HTERT RPE-1 (cell line): ENCODE results near the gene MRGPRX4.
"Not testable (repeated sequence)": the region's sequence is repeated elsewhere in the genome, so short reads cannot be mapped to it uniquely, and the experiment has no call there.

Source experiments
- in situ Hi-C: fragments of 300-500 bp; cut with MboI; formaldehyde crosslinking; loops from 4 replicates; pipeline ENCODE4 v1.14.3; 2020; ENCODE audit warnings: low sequenced_read_pairs

The MRGPRX4 gene

GRCh38 chr11:18172666-18173065, at the start of gene MRGPRX4:
TSS of gene MRGPRX4 (plus strand) at chr11:18172837. CDS start at chr11:18173257, 420 bp downstream.
- in situ Hi-C loops: no loop called here

GRCh38 chr11:18131115-18131514, 41.5 kb upstream of the MRGPRX4 start:
- in situ Hi-C loops: not testable (repeated sequence)

GRCh38 chr11:18132341-18132740, 40.3 kb upstream of the MRGPRX4 start, which contains the start of gene MRGPRX3:
TSS of gene MRGPRX3 (plus strand) at chr11:18132571. CDS start at chr11:18137203, 4,632 bp downstream.
- in situ Hi-C loops: no loop called here

- in situ Hi-C loops: no loop called here
Measured at GRCh38 chr11:18135308-18135707, 37.3 kb upstream of the MRGPRX4 start.

GRCh38 chr11:18137186-18137800, 35.3 kb upstream of the MRGPRX4 start:
- in situ Hi-C loops: no loop called here

GRCh38 chr11:18140145-18140544, 32.5 kb upstream of the MRGPRX4 start:
- in situ Hi-C loops: no loop called here

GRCh38 chr11:18144243-18144642, 28.4 kb upstream of the MRGPRX4 start:
- in situ Hi-C loops: no loop called here

- in situ Hi-C loops: no loop called here
Measured at GRCh38 chr11:18145025-18145424, 27.6 kb upstream of the MRGPRX4 start.

GRCh38 chr11:18145837-18146236, 26.8 kb upstream of the MRGPRX4 start:
- in situ Hi-C loops: no loop called here

- in situ Hi-C loops: no loop called here
Measured at GRCh38 chr11:18151581-18151980, 21.1 kb upstream of the MRGPRX4 start.

GRCh38 chr11:18168372-18168771, 4.3 kb upstream of the MRGPRX4 start:
- in situ Hi-C loops: no loop called here

- in situ Hi-C loops: no loop called here
Measured at GRCh38 chr11:18171377-18172000, 1.1 kb upstream of the MRGPRX4 start.

- in situ Hi-C loops: no loop called here
Measured at GRCh38 chr11:18173225-18173866, 709 bp downstream of the MRGPRX4 start.

- in situ Hi-C loops: no loop called here
Measured at GRCh38 chr11:18188796-18189195, 16.2 kb downstream of the MRGPRX4 start.

- in situ Hi-C loops: not testable (repeated sequence)
Measured at GRCh38 chr11:18189476-18190245, 17.0 kb downstream of the MRGPRX4 start.

- in situ Hi-C loops: no loop called here
Measured at GRCh38 chr11:18191376-18191775, 18.7 kb downstream of the MRGPRX4 start.

GRCh38 chr11:18193010-18193409, 20.4 kb downstream of the MRGPRX4 start:
- in situ Hi-C loops: no loop called here

- in situ Hi-C loops: no loop called here
Measured at GRCh38 chr11:18196532-18196931, 23.9 kb downstream of the MRGPRX4 start.

GRCh38 chr11:18197738-18198137, 25.1 kb downstream of the MRGPRX4 start:
- in situ Hi-C loops: not testable (repeated sequence)

- in situ Hi-C loops: no loop called here
Measured at GRCh38 chr11:18203723-18204122, 31.1 kb downstream of the MRGPRX4 start.

- in situ Hi-C loops: no loop called here
Measured at GRCh38 chr11:18204220-18204619, 31.6 kb downstream of the MRGPRX4 start.
